ENCODE results near the gene ARHGDIA.

Gene ARHGDIA

GRCh38 chr17:81823820-81824550 is 47.2 kb downstream of the ARHGDIA start:
- no peak for TF ChIP-seq SIN3A (IDR thresholded peaks at IDR 0.05; ENCODE audit: borderline replicate concordance, insufficient read depth, low read length)
- no peak for TF ChIP-seq TAF1 (IDR thresholded peaks at IDR 0.05; ENCODE audit: borderline replicate concordance, insufficient read depth, low read length)
- TF ChIP-seq FOXP2 (optimal IDR thresholded peaks at IDR 0.05; ENCODE audit: borderline replicate concordance, extremely low read depth, extremely low read length, insufficient read depth) = no peak
- no peak for TF ChIP-seq REST (IDR thresholded peaks at IDR 0.05; ENCODE audit: insufficient read depth in 1 of 2, low read depth in 2 of 2, low read length in 2 of 2)
- TF ChIP-seq POLR2AphosphoS5 (IDR thresholded peaks at IDR 0.05; ENCODE audit: low read depth, low read length) = no peak

- no peak for TF ChIP-seq TAF1 (IDR thresholded peaks at IDR 0.05; ENCODE audit: borderline replicate concordance, insufficient read depth, low read length)
- TF ChIP-seq REST (IDR thresholded peaks at IDR 0.05; ENCODE audit: insufficient read depth in 1 of 2, low read depth in 2 of 2, low read length in 2 of 2) = no peak
- no peak for TF ChIP-seq POLR2AphosphoS5 (IDR thresholded peaks at IDR 0.05; ENCODE audit: low read depth, low read length)
- TF ChIP-seq SIN3A (IDR thresholded peaks at IDR 0.05; ENCODE audit: borderline replicate concordance, insufficient read depth, low read length) = no peak
- no peak for TF ChIP-seq FOXP2 (optimal IDR thresholded peaks at IDR 0.05; ENCODE audit: borderline replicate concordance, extremely low read depth, extremely low read length, insufficient read depth)
Measured at GRCh38 chr17:81822996-81823819, 47.9 kb downstream of the ARHGDIA start.

GRCh38 chr17:81822312-81822637 is 48.9 kb downstream of the ARHGDIA start:
- TF ChIP-seq POLR2AphosphoS5 (IDR thresholded peaks at IDR 0.05; ENCODE audit: low read depth, low read length) = no peak
- no peak for TF ChIP-seq TAF1 (IDR thresholded peaks at IDR 0.05; ENCODE audit: borderline replicate concordance, insufficient read depth, low read length)
- no peak for TF ChIP-seq FOXP2 (optimal IDR thresholded peaks at IDR 0.05; ENCODE audit: borderline replicate concordance, extremely low read depth, extremely low read length, insufficient read depth)
- TF ChIP-seq SIN3A (IDR thresholded peaks at IDR 0.05; ENCODE audit: borderline replicate concordance, insufficient read depth, low read length) = no peak
- no peak for TF ChIP-seq REST (IDR thresholded peaks at IDR 0.05; ENCODE audit: insufficient read depth in 1 of 2, low read depth in 2 of 2, low read length in 2 of 2)

GRCh38 chr17:81821603-81822311 is 49.4 kb downstream of the ARHGDIA start:
- TF ChIP-seq FOXP2 (optimal IDR thresholded peaks at IDR 0.05; ENCODE audit: borderline replicate concordance, extremely low read depth, extremely low read length, insufficient read depth) (no peak), SIN3A (IDR thresholded peaks at IDR 0.05; ENCODE audit: borderline replicate concordance, insufficient read depth, low read length) (no peak), TAF1 (IDR thresholded peaks at IDR 0.05; ENCODE audit: borderline replicate concordance, insufficient read depth, low read length) (no peak), REST (IDR thresholded peaks at IDR 0.05; ENCODE audit: insufficient read depth in 1 of 2, low read depth in 2 of 2, low read length in 2 of 2) (no peak), POLR2AphosphoS5 (IDR thresholded peaks at IDR 0.05; ENCODE audit: low read depth, low read length) (no peak)

Measured in PFSK-1 (cell line).